HEK293 (cell line): Measurements from ENCODE around the gene BRCA1.

Source experiments
- CTCF ChIA-PET: fragments of 350-600 bp; formaldehyde crosslinking; extraction: SDS; loops from one replicate; lab custom pipeline; 2021; ENCODE audit warnings: antibody characterized with exemption; lab: Yijun Ruan, JAX
- POLR2A ChIA-PET: fragments of 300-600 bp; formaldehyde crosslinking; extraction: SDS; loops from one replicate; lab custom pipeline; 2020; ENCODE audit warnings: antibody characterized with exemption, inconsistent platforms; lab: Yijun Ruan, JAX
- H3K27ac ChIP-seq: fragments of 200-500 bp; sonication (Bioruptor generic); 2 replicates; pipeline ENCODE4 v1.5.1; 2014; ENCODE audit warnings: low read depth, low read length, control low read depth, inconsistent platforms; ENCODE audit errors: extremely low read depth
- H3K36me3 ChIP-seq, 2 experiments: fragments of 200-500 bp in 1 of 2; sonication (Bioruptor generic) in 1 of 2; 1 replicate in 1 of 2; 2 replicates in 1 of 2; pipeline ENCODE4 v1.5.1; 2014 to 2017; ENCODE audit warnings: inconsistent platforms in 2 of 2, low read length in 2 of 2; ENCODE audit not compliant: control insufficient read depth in 2 of 2, insufficient read depth in 1 of 2
- H3K4me1 ChIP-seq: fragments of 200-500 bp; sonication (Bioruptor generic); 2 replicates; pipeline ENCODE4 v1.5.1; 2014; ENCODE audit warnings: mild to moderate bottlenecking, low read length, inconsistent platforms; ENCODE audit not compliant: control insufficient read depth, insufficient read depth
- H3K4me3 ChIP-seq: 2 replicates; pipeline ENCODE4 v1.5.1; 2011; ENCODE audit warnings: low read depth, mild to moderate bottlenecking, control low read depth, low read length, moderate library complexity
- H3K9me3 ChIP-seq: fragments of 200-500 bp; sonication (Bioruptor generic); 2 replicates; pipeline ENCODE4 v1.5.1; 2014; ENCODE audit warnings: low read depth, low read length, inconsistent platforms; ENCODE audit not compliant: control insufficient read depth, insufficient read depth
- KLF7 ChIP-seq: fragments of 450-650 bp; formaldehyde crosslinking; IDR thresholded peaks from 2 replicates; pipeline ENCODE4 v1.5.1; 2016; ENCODE audit warnings: missing biosample characterization, missing genetic modification characterization, borderline replicate concordance
- YY1 ChIP-seq: fragments of 450-650 bp; formaldehyde crosslinking; IDR thresholded peaks from 2 replicates; pipeline ENCODE4 v1.5.1; 2018; ENCODE audit warnings: missing biosample characterization, missing genetic modification characterization
- ZBTB17 ChIP-seq: fragments of 450-650 bp; formaldehyde crosslinking; IDR thresholded peaks from 2 replicates; pipeline ENCODE4 v1.5.1; 2016; ENCODE audit warnings: missing biosample characterization, missing genetic modification characterization
- ZFP3 ChIP-seq: fragments of 450-650 bp; formaldehyde crosslinking; IDR thresholded peaks from 2 replicates; pipeline ENCODE4 v1.5.1; 2016; ENCODE audit warnings: low read depth, missing biosample characterization, missing genetic modification characterization
- ZNF10 ChIP-seq: fragments of 450-650 bp; formaldehyde crosslinking; IDR thresholded peaks from 2 replicates; pipeline ENCODE4 v1.5.1; 2017; ENCODE audit warnings: missing biosample characterization, missing genetic modification characterization
- ZNF561 ChIP-seq: fragments of 450-650 bp; IDR thresholded peaks from 2 replicates; pipeline ENCODE4 v1.5.1; 2018; ENCODE audit warnings: missing biosample characterization, missing genetic modification characterization, borderline replicate concordance
- ZNF571 ChIP-seq: fragments of 450-650 bp; formaldehyde crosslinking; IDR thresholded peaks from 2 replicates; pipeline ENCODE4 v1.5.0; 2017; ENCODE audit warnings: missing biosample characterization, missing genetic modification characterization

Gene BRCA1

DNA sequence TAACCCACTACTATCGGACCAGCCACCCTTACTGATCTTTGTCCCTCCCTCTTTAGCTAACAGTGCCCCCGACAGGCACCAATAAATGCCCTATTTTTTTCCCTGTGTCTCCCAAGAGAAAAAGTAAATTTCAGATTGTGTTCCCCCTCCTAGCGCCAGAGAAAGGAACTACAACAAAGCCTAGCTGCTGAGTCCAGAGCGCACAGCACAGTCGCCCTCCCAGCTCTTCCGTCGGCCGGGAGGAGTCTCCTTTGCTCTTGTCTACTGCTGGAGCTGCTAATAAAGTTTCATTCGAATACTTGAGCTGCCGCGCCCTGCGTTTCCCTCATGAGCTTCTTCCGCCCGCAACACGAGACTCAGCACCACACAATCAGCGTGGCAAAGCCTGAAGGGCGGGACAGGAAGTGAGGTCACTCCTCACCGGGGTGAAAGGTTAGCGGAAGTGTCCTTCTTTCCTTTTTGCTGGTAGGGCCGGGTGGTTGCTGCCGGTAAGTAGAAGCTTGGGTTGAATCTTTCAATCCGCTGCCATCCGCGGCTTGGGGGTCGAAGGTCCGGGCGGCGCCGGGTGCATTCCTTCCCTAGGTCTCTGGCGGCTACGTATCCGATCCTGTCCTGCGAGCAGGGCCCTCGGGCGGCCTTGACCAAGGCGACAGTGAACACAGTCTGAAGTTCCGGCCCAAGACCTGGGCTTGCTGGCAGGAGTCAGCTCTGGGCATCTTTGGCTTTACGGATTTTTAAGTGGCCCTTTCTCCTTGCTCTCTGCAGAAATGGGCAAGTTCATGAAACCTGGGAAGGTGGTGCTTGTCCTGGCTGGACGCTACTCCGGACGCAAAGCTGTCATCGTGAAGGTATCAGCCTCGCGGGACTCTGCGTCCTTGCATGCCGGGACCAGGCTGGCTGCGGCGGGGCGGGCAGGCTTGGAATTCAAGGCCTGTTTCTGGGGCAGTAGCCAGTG is 126.9 kb downstream of the BRCA1 start, which contains the start of gene RPL27 (continued):
- no peak for TF ChIP-seq ZNF571 (tag by site-specific recombination)
- peak; percentile 100 for TF ChIP-seq KLF7
- peak; percentile 100 for TF ChIP-seq ZNF561 (tag by site-specific recombination)
- peak; percentile 88 for TF ChIP-seq YY1 (tag by site-specific recombination)

DNA sequence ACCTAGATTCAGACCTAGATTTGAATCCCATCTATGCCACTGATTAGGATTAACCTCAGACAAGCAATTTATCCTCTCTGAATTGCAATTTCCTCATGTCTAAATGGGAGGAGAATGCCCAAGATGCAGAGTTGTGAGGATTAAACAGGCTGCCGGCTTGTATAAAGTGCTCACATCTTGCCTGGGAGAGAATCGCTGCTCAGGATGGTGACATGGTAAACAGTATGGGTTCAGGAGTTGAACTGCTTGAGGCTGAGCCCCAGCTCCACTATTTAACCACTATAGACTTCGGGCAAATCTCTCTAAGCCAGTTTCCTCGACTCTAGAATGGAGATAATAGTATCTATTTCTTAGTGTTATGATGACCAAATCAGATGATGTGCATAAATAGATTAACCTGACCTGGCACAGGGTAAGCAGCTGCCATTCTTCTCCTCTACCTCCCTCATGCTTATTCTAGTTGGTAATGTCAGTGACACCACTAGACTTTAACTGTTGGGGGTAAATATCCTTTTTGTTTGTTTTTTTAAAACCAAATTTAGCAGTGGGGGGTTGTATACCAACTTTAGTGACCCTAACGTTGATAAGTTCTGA is 127.7 kb downstream of the BRCA1 start:
- TF ChIP-seq ZBTB17 (peak; percentile 85), ZFP3 (tag by site-specific recombination) (no peak), ZNF10 (peak; percentile 87)
- TF ChIP-seq, all 188 proteins: peak for 2
- Histone ChIP-seq H3K9me3 (no peaks in the 10 kb centered on the region), H3K4me3 (peak overlapping the region; percentile 13), H3K27ac (peak overlapping the region; percentile 51), H3K4me1 (peaks cover 12% of the 10 kb centered on the region), H3K36me3 (peaks cover 43 to 55% of the 10 kb centered on the region in 2 experiments)
- CTCF ChIA-PET = interaction anchor here (0.5 to 2.5 kb wide), 32 partner anchors 9 to 573 kb away, joined by 3 to 18 read pairs (median 4); partner anchors contain the start of genes AARSD1, AOC2, ARL4D and IFI35
- POLR2A ChIA-PET = interaction anchor here (0.6 to 3.4 kb wide), 56 partner anchors 10 to 1186 kb away, joined by 3 to 36 read pairs (median 6); partner anchors contain the start of genes AARSD1, AOC2, AOC3 and ARL4D
